Epidermal melanocyte (primary cell): ENCODE results near the gene SH2D4B.
"Not testable (repeated sequence)": the region's sequence is repeated elsewhere in the genome, so short reads cannot be mapped to it uniquely, and the experiment has no call there.

ENCODE experiments used
- DNase-seq: peaks from one replicate; pipeline ENCODE4 v3.0.0; 2011; ENCODE audit warnings: low spot score; ENCODE audit not compliant: insufficient read length

SH2D4B gene

GRCh38 chr10:80542652-80543318, 5.1 kb downstream of the SH2D4B start:
- no peak for DNase-seq

GRCh38 chr10:80543319-80543672, 5.6 kb downstream of the SH2D4B start:
- not testable (repeated sequence) for DNase-seq

GRCh38 chr10:80544316-80544953, 6.7 kb downstream of the SH2D4B start:
- DNase-seq, result no peak

- DNase-seq, result no peak
These were observed 7.7 kb downstream of the SH2D4B start for GRCh38 chr10:80545258-80545881.

GRCh38 chr10:80552151-80552646, 14.5 kb downstream of the SH2D4B start:
- no peak for DNase-seq

GRCh38 chr10:80553436-80553835, 15.7 kb downstream of the SH2D4B start:
- no peak for DNase-seq

GRCh38 chr10:80554050-80554449, 16.3 kb downstream of the SH2D4B start:
- no peak for DNase-seq

- DNase-seq, result no peak
These were observed 17.7 kb downstream of the SH2D4B start for GRCh38 chr10:80555415-80555814.

- no peak for DNase-seq
These were observed 24.2 kb downstream of the SH2D4B start for GRCh38 chr10:80561950-80562349.

- no peak for DNase-seq
These were observed 29.6 kb downstream of the SH2D4B start for GRCh38 chr10:80567292-80567691.

- DNase-seq, result no peak
These were observed 31.6 kb downstream of the SH2D4B start for GRCh38 chr10:80569131-80569895.

- no peak for DNase-seq
These were observed 33.6 kb downstream of the SH2D4B start for GRCh38 chr10:80571352-80571751.

GRCh38 chr10:80579181-80579763, 41.6 kb downstream of the SH2D4B start:
- DNase-seq, result no peak

GRCh38 chr10:80579849-80580637, 42.3 kb downstream of the SH2D4B start:
- DNase-seq, result no peak

- DNase-seq, result no peak
These were observed 43.2 kb downstream of the SH2D4B start for GRCh38 chr10:80580638-80581468.

- DNase-seq, result no peak
These were observed 43.8 kb downstream of the SH2D4B start for GRCh38 chr10:80581469-80581835.

GRCh38 chr10:80582286-80582960, 44.7 kb downstream of the SH2D4B start:
- no peak for DNase-seq

GRCh38 chr10:80583685-80584084, 46.0 kb downstream of the SH2D4B start:
- DNase-seq, result no peak

GRCh38 chr10:80585812-80586211, 48.1 kb downstream of the SH2D4B start:
- DNase-seq, result no peak
